Muscle of leg (tissue), 11 donors: ENCODE measurements around the gene GREB1L. TPM values are rescaled to one million over a fixed set of nuclear protein-coding genes. Genes with fewer than 3 reads are reported as not detected.
A peak's percentile ranks its signal among the peaks of the same experiment; 100 is the strongest.

Source experiments
- DNase-seq: peaks from one replicate; pipeline ENCODE4 v3.0.0; 2013
- H3K27ac ChIP-seq: one replicate; pipeline ENCODE4 v1.5.1; 2013; ENCODE audit warnings: mild to moderate bottlenecking, low read length, control low read depth
- H3K27me3 ChIP-seq: one replicate; pipeline ENCODE4 v1.6.1; 2013; ENCODE audit warnings: low read length; ENCODE audit not compliant: control insufficient read depth, insufficient read depth
- H3K36me3 ChIP-seq: one replicate; pipeline ENCODE4 v1.6.1; 2013; ENCODE audit warnings: low read length; ENCODE audit not compliant: control insufficient read depth, insufficient read depth
- H3K4me1 ChIP-seq: one replicate; pipeline ENCODE4 v1.6.1; 2013; ENCODE audit warnings: low read length; ENCODE audit not compliant: control insufficient read depth, insufficient read depth
- H3K4me3 ChIP-seq: one replicate; pipeline ENCODE4 v1.5.1; 2013; ENCODE audit warnings: low read length, control low read depth
- H3K9me3 ChIP-seq: replicated peaks from 2 replicates; pipeline ENCODE4 v1.6.1; 2013; ENCODE audit warnings: low read depth, low read length; ENCODE audit not compliant: control insufficient read depth
- WGBS: methylation state at CpG from one replicate; pipeline ENCODE4 v1.1.5; 2013; ENCODE audit warnings: missing lambda C conversion rate; ENCODE audit not compliant: insufficient coverage; 5-methylcytosine and 5-hydroxymethylcytosine counted together
- polyA plus RNA-seq, 8 donors: library from polyadenylated mRNA; unstranded; fragments of 120-200 nt; gene quantifications; one replicate each; pipeline versions ENCODE4 v1.2.1 to v1.2.3, GENCODE V29; 2013; ENCODE audit warnings: inconsistent platforms in 1 of 8, low replicate concordance in 1 of 8; ENCODE audit not compliant: insufficient read length in 8 of 8, insufficient read depth in 1 of 8
- total RNA-seq: library from RNA; stranded (reverse); fragments of 120-200 nt; gene quantifications from one replicate; pipeline ENCODE4 v1.2.4, GENCODE V29; 2013

GREB1L gene
- total and polyA plus RNA-seq, 9 donors, result 2.9 to 8.1 (median 4.9) TPM

- DNase-seq, result no peak
- Histone ChIP-seq H3K9me3 (no peaks in the 10 kb centered on the region), H3K4me1 (no peaks in the 10 kb centered on the region), H3K27me3 (no peaks in the 10 kb centered on the region), H3K4me3 (no peak overlapping the region), H3K36me3 (no peaks in the 10 kb centered on the region), H3K27ac (no peak overlapping the region)
- 87% methylated on average over 3 of the region's 11 CpGs for WGBS
Measured at GRCh38 chr18:21386523-21387240, 144.7 kb downstream of the GREB1L start.

- Histone ChIP-seq H3K36me3 (no peaks in the 10 kb centered on the region), H3K27me3 (no peaks in the 10 kb centered on the region), H3K9me3 (no peaks in the 10 kb centered on the region), H3K4me3 (no peak overlapping the region), H3K4me1 (no peaks in the 10 kb centered on the region), H3K27ac (no peak overlapping the region)
- WGBS, result no CpG with 5 or more reads among the region's 2 CpGs
- peak; percentile 39 for DNase-seq
Measured at GRCh38 chr18:21387886-21388285, 145.9 kb downstream of the GREB1L start.

GRCh38 chr18:21389283-21389682 lies 147.3 kb downstream of the GREB1L start:
- no peaks in the 10 kb centered on the region for H3K27me3 ChIP-seq
- no peak overlapping the region for H3K27ac ChIP-seq
- DNase-seq, result no peak
- no peaks in the 10 kb centered on the region for H3K4me1 ChIP-seq
- H3K36me3 ChIP-seq, result no peaks in the 10 kb centered on the region
- H3K9me3 ChIP-seq, result no peaks in the 10 kb centered on the region
- no CpG with 5 or more reads among the region's 2 CpGs for WGBS
- H3K4me3 ChIP-seq, result no peak overlapping the region

GRCh38 chr18:21389903-21390302 lies 147.9 kb downstream of the GREB1L start:
- Histone ChIP-seq H3K27me3 (no peaks in the 10 kb centered on the region), H3K4me1 (no peaks in the 10 kb centered on the region), H3K36me3 (no peaks in the 10 kb centered on the region), H3K9me3 (no peaks in the 10 kb centered on the region), H3K4me3 (no peak overlapping the region), H3K27ac (no peak overlapping the region)
- 100% methylated on average over 1 of the region's 1 CpG for WGBS
- no peak for DNase-seq

GRCh38 chr18:21391074-21391673 lies 149.1 kb downstream of the GREB1L start:
- WGBS, result no CpG with 5 or more reads among the region's 3 CpGs
- Histone ChIP-seq H3K27ac (no peak overlapping the region), H3K9me3 (no peaks in the 10 kb centered on the region), H3K4me3 (no peak overlapping the region), H3K27me3 (no peaks in the 10 kb centered on the region), H3K4me1 (no peaks in the 10 kb centered on the region), H3K36me3 (no peaks in the 10 kb centered on the region)
- no peak for DNase-seq

- DNase-seq, result no peak
- no peaks in the 10 kb centered on the region for H3K9me3 ChIP-seq
- no peak overlapping the region for H3K27ac ChIP-seq
- 82% methylated on average over 2 of the region's 3 CpGs for WGBS
- H3K36me3 ChIP-seq, result no peaks in the 10 kb centered on the region
- H3K27me3 ChIP-seq, result no peaks in the 10 kb centered on the region
- H3K4me3 ChIP-seq, result no peak overlapping the region
- H3K4me1 ChIP-seq, result no peaks in the 10 kb centered on the region
Measured at GRCh38 chr18:21393986-21394385, 152.0 kb downstream of the GREB1L start.

- Histone ChIP-seq H3K4me3 (no peak overlapping the region), H3K9me3 (no peaks in the 10 kb centered on the region), H3K27ac (no peak overlapping the region), H3K36me3 (no peaks in the 10 kb centered on the region), H3K4me1 (no peaks in the 10 kb centered on the region), H3K27me3 (no peaks in the 10 kb centered on the region)
- no peak for DNase-seq
- no CpG with 5 or more reads among the region's 2 CpGs for WGBS
Measured at GRCh38 chr18:21398121-21398520, 156.1 kb downstream of the GREB1L start.

- H3K4me1 ChIP-seq, result no peaks in the 10 kb centered on the region
- no peaks in the 10 kb centered on the region for H3K36me3 ChIP-seq
- WGBS, result 100% methylated on average over 1 of the region's 1 CpG
- H3K4me3 ChIP-seq, result no peak overlapping the region
- H3K9me3 ChIP-seq, result no peaks in the 10 kb centered on the region
- H3K27me3 ChIP-seq, result no peaks in the 10 kb centered on the region
- DNase-seq, result no peak
- H3K27ac ChIP-seq, result no peak overlapping the region
Measured at GRCh38 chr18:21402272-21402671, 160.2 kb downstream of the GREB1L start.

GRCh38 chr18:21404426-21404825 lies 162.4 kb downstream of the GREB1L start:
- H3K4me1 ChIP-seq, result no peaks in the 10 kb centered on the region
- H3K27me3 ChIP-seq, result no peaks in the 10 kb centered on the region
- DNase-seq, result no peak
- no peaks in the 10 kb centered on the region for H3K36me3 ChIP-seq
- no peak overlapping the region for H3K4me3 ChIP-seq
- no peaks in the 10 kb centered on the region for H3K9me3 ChIP-seq
- WGBS, result 63% methylated on average over 1 of the region's 1 CpG
- H3K27ac ChIP-seq, result no peak overlapping the region

GRCh38 chr18:21406116-21406515 lies 164.1 kb downstream of the GREB1L start:
- WGBS, result no CpG with 5 or more reads among the region's 3 CpGs
- H3K27ac ChIP-seq, result no peak overlapping the region
- no peaks in the 10 kb centered on the region for H3K27me3 ChIP-seq
- no peak overlapping the region for H3K4me3 ChIP-seq
- H3K36me3 ChIP-seq, result no peaks in the 10 kb centered on the region
- no peaks in the 10 kb centered on the region for H3K4me1 ChIP-seq
- H3K9me3 ChIP-seq, result no peaks in the 10 kb centered on the region
- no peak for DNase-seq
